Gastrocnemius medialis (tissue), 4 donors: ENCODE results near the gene MRPS16. TPM values are rescaled to one million over a fixed set of nuclear protein-coding genes. Genes with fewer than 3 reads are reported as not detected.

ENCODE experiments used
- ATAC-seq, 2 donors: fragments of 150-250 bp; one replicate each; pipeline ENCODE4 v1.9.1; 2016
- DNase-seq, 2 donors: peaks; one replicate each; pipeline ENCODE4 v3.0.0-alpha.2; 2019
- H3K27ac ChIP-seq, 4 donors: fragments of 200-600 bp; sonication (generic); 1 replicate in 1 of 4; 2 replicates in 3 of 4; pipeline ENCODE4 v1.5.1; 2016 to 2018; ENCODE audit warnings: mild to moderate bottlenecking in 2 of 4, moderate library complexity in 1 of 4
- H3K27me3 ChIP-seq, 3 donors: fragments of 200-600 bp; sonication (generic) in 2 of 3; 1 replicate in 1 of 3; 2 replicates in 2 of 3; pipeline versions ENCODE4 v1.5.1 to v1.6.0; 2016 to 2019; ENCODE audit warnings: mild to moderate bottlenecking in 1 of 3, moderate library complexity in 1 of 3
- H3K36me3 ChIP-seq, 2 donors: fragments of 200-600 bp; sonication (generic) in 1 of 2; one replicate each; pipeline ENCODE4 v1.5.1; 2017 to 2018
- H3K4me1 ChIP-seq, 2 donors: fragments of 200-600 bp; sonication (generic) in 1 of 2; one replicate each; pipeline ENCODE4 v1.5.1; 2016 to 2017; ENCODE audit warnings: mild to moderate bottlenecking in 2 of 2
- H3K4me3 ChIP-seq, 4 donors: fragments of 200-600 bp; sonication (generic) in 3 of 4; 1 replicate in 1 of 4; 2 replicates in 3 of 4; pipeline ENCODE4 v1.5.1; 2016 to 2019; ENCODE audit warnings: mild to moderate bottlenecking in 2 of 4
- H3K9me3 ChIP-seq, 3 donors: fragments of 200-600 bp; sonication (generic) in 2 of 3; 1 replicate in 1 of 3; 2 replicates in 2 of 3; pipeline ENCODE4 v1.5.1; 2016 to 2019
- CTCF ChIP-seq, 5 experiments: fragments of 450-650 bp in 3 of 5; fragments of 200-600 bp in 2 of 5; sonication (generic) in 2 of 5; IDR thresholded peaks in 4 of 5; conservative IDR thresholded peaks in 1 of 5; 1 replicate in 4 of 5; 2 replicates in 1 of 5; pipeline ENCODE4 v1.5.1; 2016 to 2019; ENCODE audit warnings: antibody characterized with exemption in 5 of 5, mild to moderate bottlenecking in 3 of 5, moderate library complexity in 3 of 5
- POLR2A ChIP-seq, 2 donors: fragments of 450-650 bp; IDR thresholded peaks; one replicate each; pipeline ENCODE4 v1.6.1; 2017; ENCODE audit warnings: antibody characterized with exemption in 2 of 2, mild to moderate bottlenecking in 2 of 2, moderate library complexity in 2 of 2
- in situ Hi-C, 4 donors: fragments of 200-750 bp; cut with MboI; loops; one replicate each; pipeline versions ENCODE4 v1.15.0 to v1.8.0; 2017; ENCODE audit warnings: low sequenced_read_pairs in 4 of 4
- intact Hi-C: fragments of 100-400 bp; cut with DNase I; formaldehyde crosslinking; loops from one replicate; pipeline ENCODE4 v1.15.1; 2023; ENCODE audit warnings: low total_unique reads
- total RNA-seq, 4 donors: library from RNA; depleted of rRNA; stranded (reverse); fragments of >200 nt; gene quantifications; one replicate each; pipeline versions ENCODE4 v1.1.0 to v1.2.3, GENCODE V29; 2016

The MRPS16 gene
- total RNA-seq, 4 donors from 2014 or later: 73.2 to 104 (median 79.6) TPM

DNA sequence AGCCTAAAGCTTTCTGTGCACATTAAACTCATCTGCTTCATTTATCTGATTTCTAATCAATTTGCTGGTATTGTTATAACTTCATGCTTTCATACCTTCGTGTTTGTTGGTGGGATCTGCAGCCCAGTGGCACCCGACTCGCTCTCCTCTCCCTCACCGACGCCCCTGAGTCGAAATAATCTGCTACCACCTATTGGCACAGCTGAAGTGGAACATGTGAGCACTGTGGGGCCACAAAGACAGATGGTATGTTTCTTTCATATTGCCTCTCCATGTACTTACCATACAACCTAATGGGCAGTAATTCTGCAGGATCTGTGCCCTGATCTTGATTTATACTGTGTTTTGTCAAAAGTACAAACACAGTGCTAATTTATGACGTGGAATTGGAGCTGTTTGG lies 17.7 kb downstream of the MRPS16 start:
- DNase-seq (no peak), ATAC-seq (no peak)
- Histone ChIP-seq H3K27ac (no peak overlapping the region), H3K4me1 (peaks cover 9 to 14% of the 10 kb centered on the region in 2 donors), H3K4me3 (no peak overlapping the region), H3K36me3 (peaks cover 0 to 3% of the 10 kb centered on the region in 2 donors), H3K9me3 (no peaks in the 10 kb centered on the region), H3K27me3 (no peaks in the 10 kb centered on the region)
- intact Hi-C loops: no loop called here
- TF ChIP-seq CTCF (IDR thresholded peaks at IDR 0.05 in 4 of 5, conservative IDR thresholded peaks at IDR 0.05 in 1 of 5): no peak
- TF ChIP-seq POLR2A (IDR thresholded peaks at IDR 0.05): no peak
- in situ Hi-C loops: no loop called here

DNA sequence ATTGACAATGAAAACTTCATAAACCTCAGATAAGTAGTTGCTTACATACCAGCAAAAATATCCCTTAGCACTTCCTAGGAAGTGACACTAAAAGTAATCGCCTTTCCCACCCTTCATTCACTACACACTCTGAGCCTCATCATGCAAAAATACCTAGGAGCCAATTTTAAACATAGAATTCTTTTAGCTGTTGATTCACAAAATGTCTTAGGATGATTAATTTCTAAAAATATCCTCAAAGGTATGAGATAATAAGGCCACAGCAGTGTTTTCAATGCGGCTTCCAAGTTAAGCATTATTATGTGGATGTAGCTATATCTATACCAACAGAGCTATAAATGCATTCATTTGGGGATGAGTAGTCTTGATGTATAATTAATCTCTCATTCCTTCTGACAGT lies 18.6 kb downstream of the MRPS16 start:
- in situ Hi-C loops: no loop called here
- ATAC-seq (peak in 1 of 2 donors; percentile 33), DNase-seq (no peak)
- Histone ChIP-seq H3K9me3 (no peaks in the 10 kb centered on the region), H3K27ac (peak overlapping the region in 3 of 4 donors; percentile 4 to 50 (median 41)), H3K36me3 (no peaks in the 10 kb centered on the region), H3K27me3 (no peaks in the 10 kb centered on the region), H3K4me1 (peaks cover 16 to 22% of the 10 kb centered on the region in 2 donors), H3K4me3 (no peak overlapping the region)
- intact Hi-C loops: no loop called here
- TF ChIP-seq POLR2A (IDR thresholded peaks at IDR 0.05) (no peak), CTCF (IDR thresholded peaks at IDR 0.05 in 4 of 5, conservative IDR thresholded peaks at IDR 0.05 in 1 of 5) (no peak)

DNA sequence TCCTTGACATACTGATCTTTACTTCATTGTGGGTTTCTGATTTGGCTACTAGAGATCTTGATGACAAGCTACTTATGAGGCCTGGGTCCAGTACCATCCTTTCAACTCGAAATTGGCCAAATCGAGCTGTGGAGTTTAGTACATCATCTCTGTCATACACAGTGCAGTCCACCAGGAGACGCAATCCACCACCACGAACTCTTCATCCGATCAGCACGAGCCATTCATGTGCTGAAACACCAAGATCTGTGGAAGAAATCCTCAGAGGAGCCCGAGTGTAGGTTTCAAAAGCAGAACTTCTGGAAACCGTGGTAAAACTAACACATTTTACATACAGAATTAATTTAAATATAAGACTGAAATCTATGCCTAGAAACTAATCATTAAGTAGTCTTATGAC lies 19.6 kb downstream of the MRPS16 start:
- intact Hi-C loops (no loop called here), in situ Hi-C loops (no loop called here)
- peak overlapping the region in 1 of 4 donors; percentile 41 for H3K27ac ChIP-seq
- no peaks in the 10 kb centered on the region for H3K27me3 ChIP-seq
- H3K9me3 ChIP-seq: no peaks in the 10 kb centered on the region
- TF ChIP-seq CTCF (IDR thresholded peaks at IDR 0.05 in 4 of 5, conservative IDR thresholded peaks at IDR 0.05 in 1 of 5) (no peak), POLR2A (IDR thresholded peaks at IDR 0.05) (no peak)
- H3K36me3 ChIP-seq: no peaks in the 10 kb centered on the region
- no peak for ATAC-seq
- peaks cover 16 to 22% of the 10 kb centered on the region in 2 donors for H3K4me1 ChIP-seq
- no peak for DNase-seq
- no peak overlapping the region for H3K4me3 ChIP-seq

GRCh38 chr10:73229567-73229966 lies 22.9 kb downstream of the MRPS16 start:
- intact Hi-C loops: no loop called here
- Histone ChIP-seq H3K4me3 (no peak overlapping the region), H3K27ac (no peak overlapping the region), H3K36me3 (no peaks in the 10 kb centered on the region), H3K4me1 (peaks cover 16 to 29% of the 10 kb centered on the region in 2 donors), H3K9me3 (no peaks in the 10 kb centered on the region), H3K27me3 (no peaks in the 10 kb centered on the region)
- in situ Hi-C loops: no loop called here
- no peak for TF ChIP-seq CTCF (IDR thresholded peaks at IDR 0.05 in 4 of 5, conservative IDR thresholded peaks at IDR 0.05 in 1 of 5)
- no peak for TF ChIP-seq POLR2A (IDR thresholded peaks at IDR 0.05)
- DNase-seq (no peak), ATAC-seq (no peak)

GRCh38 chr10:73228247-73228646 lies 24.2 kb downstream of the MRPS16 start:
- DNase-seq (no peak), ATAC-seq (no peak)
- intact Hi-C loops (no loop called here), in situ Hi-C loops (no loop called here)
- Histone ChIP-seq H3K4me3 (no peak overlapping the region), H3K27me3 (no peaks in the 10 kb centered on the region), H3K4me1 (peaks cover 10 to 20% of the 10 kb centered on the region in 2 donors), H3K9me3 (no peaks in the 10 kb centered on the region), H3K36me3 (no peaks in the 10 kb centered on the region), H3K27ac (peak overlapping the region in 1 of 4 donors; percentile 65)
- TF ChIP-seq CTCF (IDR thresholded peaks at IDR 0.05 in 4 of 5, conservative IDR thresholded peaks at IDR 0.05 in 1 of 5): no peak
- TF ChIP-seq POLR2A (IDR thresholded peaks at IDR 0.05): no peak
